Transverse colon (tissue), 4 donors: Measurements from ENCODE around the gene MINDY3. TPM values are rescaled to one million over a fixed set of nuclear protein-coding genes. Genes with fewer than 3 reads are reported as not detected.

Experiments
- DNase-seq: peaks from one replicate; pipeline ENCODE4 v3.0.0-alpha.2; 2019
- H3K27ac ChIP-seq, 4 donors: fragments of 200-600 bp; sonication (generic); 2 replicates each; pipeline ENCODE4 v1.5.1; 2016 to 2018; ENCODE audit warnings: inconsistent platforms in 4 of 4
- H3K27me3 ChIP-seq: fragments of 200-600 bp; sonication (generic); 2 replicates; pipeline ENCODE4 v1.5.1; 2017; ENCODE audit warnings: inconsistent platforms
- H3K36me3 ChIP-seq, 4 donors: fragments of 200-600 bp; sonication (generic); 2 replicates each; pipeline ENCODE4 v1.5.1; 2017 to 2019; ENCODE audit warnings: inconsistent platforms in 4 of 4
- H3K4me1 ChIP-seq, 4 donors: fragments of 200-600 bp; sonication (generic); 2 replicates each; pipeline ENCODE4 v1.5.1; 2017 to 2020; ENCODE audit warnings: inconsistent platforms in 4 of 4
- H3K4me3 ChIP-seq, 4 donors: fragments of 200-600 bp; sonication (generic); 1 replicate in 1 of 4; 2 replicates in 3 of 4; pipeline versions ENCODE4 v1.5.1 to v1.6.1; 2017 to 2019; ENCODE audit warnings: inconsistent platforms in 4 of 4
- H3K9me3 ChIP-seq, 2 donors: fragments of 200-600 bp; sonication (generic); 2 replicates each; pipeline ENCODE4 v1.5.1; 2017 to 2019; ENCODE audit warnings: inconsistent platforms in 2 of 2
- CTCF ChIP-seq, 5 experiments: fragments of 200-600 bp in 3 of 5; fragments of 450-650 bp in 2 of 5; sonication (generic) in 3 of 5; IDR thresholded peaks; 1 replicate in 2 of 5; 2 replicates in 3 of 5; pipeline ENCODE4 v1.5.1; 2016 to 2017; ENCODE audit warnings: antibody characterized with exemption in 5 of 5, inconsistent platforms in 3 of 5, mild to moderate bottlenecking in 2 of 5, moderate library complexity in 1 of 5
- EP300 ChIP-seq: sonication (generic); formaldehyde crosslinking; IDR thresholded peaks from one replicate; pipeline ENCODE4 v1.6.1; 2017; ENCODE audit warnings: antibody characterized with exemption, low read depth
- POLR2A ChIP-seq: fragments of 450-650 bp; IDR thresholded peaks from one replicate; pipeline ENCODE4 v1.6.1; 2016; ENCODE audit warnings: antibody characterized with exemption, mild to moderate bottlenecking, moderate library complexity
- POLR2AphosphoS5 ChIP-seq, 3 donors: sonication (generic); formaldehyde crosslinking; IDR thresholded peaks; one replicate each; pipeline ENCODE4 v1.6.1; 2016; ENCODE audit warnings: antibody characterized with exemption in 3 of 3
- WGBS, 2 donors: methylation state at CpG; one replicate each; pipeline ENCODE4 v1.1.5; 2018; ENCODE audit warnings: low coverage in 1 of 2; 5-methylcytosine and 5-hydroxymethylcytosine counted together
- in situ Hi-C, 4 donors: fragments of 200-750 bp; cut with MboI; loops; one replicate each; pipeline versions ENCODE4 v1.15.0 to v1.15.1; 2017; ENCODE audit warnings: low sequenced_read_pairs in 3 of 4, low pct_ligation_motif_present in 1 of 4, low pct_unique_long_range_greater_than_20kb in 1 of 4
- intact Hi-C: fragments of 100-400 bp; cut with DNase I; formaldehyde crosslinking; loops from one replicate; pipeline ENCODE4 v1.15.1; 2023; ENCODE audit warnings: low total_unique reads
- total RNA-seq, 4 donors: library from RNA; depleted of rRNA; stranded (reverse); fragments of >200 nt; gene quantifications; one replicate each; pipeline ENCODE4 v1.1.0, GENCODE V29; 2016

The MINDY3 gene
- total RNA-seq, 4 donors from 2014 or later, result 4.2 to 45.3 (median 31.8) TPM

- intact Hi-C loops (no loop called here), in situ Hi-C loops (loop anchor here in 1 of 4 donors (25.0 kb wide), 1 partner anchor 371 kb away; no protein-coding TSS in a partner anchor)
- WGBS, 2 donors, result 48 to 58% methylated on average over 7 of the region's 7 CpGs
- Histone ChIP-seq H3K36me3 (no peaks in the 10 kb centered on the region), H3K9me3 (no peaks in the 10 kb centered on the region), H3K4me1 (peaks cover 0 to 17% (median 7%) of the 10 kb centered on the region in 4 donors), H3K4me3 (no peak overlapping the region), H3K27ac (peak overlapping the region in 2 of 4 donors; percentile 45 to 50), H3K27me3 (no peaks in the 10 kb centered on the region)
- DNase-seq, result no peak
- TF ChIP-seq EP300 (no peak), POLR2A (no peak), POLR2AphosphoS5 (IDR thresholded peaks at IDR 0.05) (no peak), CTCF (IDR thresholded peaks at IDR 0.05) (no peak)
Measured at GRCh38 chr10:15808204-15808797, 52.0 kb downstream of the MINDY3 start.

- H3K4me3 ChIP-seq, result no peak overlapping the region
- H3K27me3 ChIP-seq, result no peaks in the 10 kb centered on the region
- no peak for DNase-seq
- WGBS, 2 donors, result 88 to 91% methylated on average over 3 to 5 of the region's 5 CpGs
- in situ Hi-C loops, result loop anchor here in 1 of 4 donors (25.0 kb wide), 1 partner anchor 368 kb away; no protein-coding TSS in a partner anchor
- H3K4me1 ChIP-seq, result peaks cover 0 to 17% (median 10%) of the 10 kb centered on the region in 4 donors
- intact Hi-C loops, result no loop called here
- TF ChIP-seq POLR2A (no peak), CTCF (IDR thresholded peaks at IDR 0.05) (no peak), POLR2AphosphoS5 (IDR thresholded peaks at IDR 0.05) (no peak)
- no peak overlapping the region for H3K27ac ChIP-seq
- peaks cover 0 to 7% (median 1%) of the 10 kb centered on the region in 4 donors for H3K36me3 ChIP-seq
- H3K9me3 ChIP-seq, result no peaks in the 10 kb centered on the region
Measured at GRCh38 chr10:15805395-15806058, 54.8 kb downstream of the MINDY3 start.

GRCh38 chr10:15804109-15804508 lies 56.2 kb downstream of the MINDY3 start:
- H3K9me3 ChIP-seq, result no peaks in the 10 kb centered on the region
- no peak for DNase-seq
- H3K27ac ChIP-seq, result no peak overlapping the region
- H3K4me1 ChIP-seq, result peaks cover 0 to 16% (median 7%) of the 10 kb centered on the region in 4 donors
- H3K4me3 ChIP-seq, result no peak overlapping the region
- 87 to 95% methylated on average over 4 of the region's 4 CpGs for WGBS, 2 donors
- H3K27me3 ChIP-seq, result no peaks in the 10 kb centered on the region
- TF ChIP-seq POLR2A (no peak), EP300 (no peak)
- H3K36me3 ChIP-seq, result peaks cover 0 to 11% (median 1%) of the 10 kb centered on the region in 4 donors
- intact Hi-C loops (no loop called here), in situ Hi-C loops (loop anchor here in 1 of 4 donors (25.0 kb wide), 1 partner anchor 367 kb away; no protein-coding TSS in a partner anchor)

GRCh38 chr10:15802375-15802949 lies 57.8 kb downstream of the MINDY3 start:
- Histone ChIP-seq H3K4me1 (peaks cover 0 to 8% (median 5%) of the 10 kb centered on the region in 4 donors), H3K4me3 (no peak overlapping the region), H3K9me3 (no peaks in the 10 kb centered on the region), H3K36me3 (peaks cover 0 to 11% (median 1%) of the 10 kb centered on the region in 4 donors), H3K27ac (no peak overlapping the region), H3K27me3 (no peaks in the 10 kb centered on the region)
- intact Hi-C loops (no loop called here), in situ Hi-C loops (loop anchor here in 1 of 4 donors (25.0 kb wide), 1 partner anchor 365 kb away; no protein-coding TSS in a partner anchor)
- TF ChIP-seq POLR2A (no peak), POLR2AphosphoS5 (IDR thresholded peaks at IDR 0.05) (no peak), EP300 (no peak), CTCF (IDR thresholded peaks at IDR 0.05) (no peak)
- no peak for DNase-seq
- WGBS, 2 donors, result 80 to 81% methylated on average over 1 to 3 of the region's 3 CpGs
